Muscle of leg (tissue), 11 donors: ENCODE data around the gene IFNGR1. TPM values are rescaled to one million over a fixed set of nuclear protein-coding genes. Genes with fewer than 3 reads are reported as not detected.

Experiments used
- DNase-seq: peaks from one replicate; pipeline ENCODE4 v3.0.0; 2013
- H3K27ac ChIP-seq: one replicate; pipeline ENCODE4 v1.5.1; 2013; ENCODE audit warnings: mild to moderate bottlenecking, low read length, control low read depth
- H3K27me3 ChIP-seq: one replicate; pipeline ENCODE4 v1.6.1; 2013; ENCODE audit warnings: low read length; ENCODE audit not compliant: control insufficient read depth, insufficient read depth
- H3K36me3 ChIP-seq: one replicate; pipeline ENCODE4 v1.6.1; 2013; ENCODE audit warnings: low read length; ENCODE audit not compliant: control insufficient read depth, insufficient read depth
- H3K4me1 ChIP-seq: one replicate; pipeline ENCODE4 v1.6.1; 2013; ENCODE audit warnings: low read length; ENCODE audit not compliant: control insufficient read depth, insufficient read depth
- H3K4me3 ChIP-seq: one replicate; pipeline ENCODE4 v1.5.1; 2013; ENCODE audit warnings: low read length, control low read depth
- H3K9me3 ChIP-seq: replicated peaks from 2 replicates; pipeline ENCODE4 v1.6.1; 2013; ENCODE audit warnings: low read depth, low read length; ENCODE audit not compliant: control insufficient read depth
- WGBS: methylation state at CpG from one replicate; pipeline ENCODE4 v1.1.5; 2013; ENCODE audit warnings: missing lambda C conversion rate; ENCODE audit not compliant: insufficient coverage; 5-methylcytosine and 5-hydroxymethylcytosine counted together
- polyA plus RNA-seq, 8 donors: library from polyadenylated mRNA; unstranded; fragments of 120-200 nt; gene quantifications; one replicate each; pipeline versions ENCODE4 v1.2.1 to v1.2.3, GENCODE V29; 2013; ENCODE audit warnings: inconsistent platforms in 1 of 8, low replicate concordance in 1 of 8; ENCODE audit not compliant: insufficient read length in 8 of 8, insufficient read depth in 1 of 8
- total RNA-seq: library from RNA; stranded (reverse); fragments of 120-200 nt; gene quantifications from one replicate; pipeline ENCODE4 v1.2.4, GENCODE V29; 2013

IFNGR1 gene
- total and polyA plus RNA-seq, 9 donors, result 41.8 to 55.2 (median 46.3) TPM

DNA sequence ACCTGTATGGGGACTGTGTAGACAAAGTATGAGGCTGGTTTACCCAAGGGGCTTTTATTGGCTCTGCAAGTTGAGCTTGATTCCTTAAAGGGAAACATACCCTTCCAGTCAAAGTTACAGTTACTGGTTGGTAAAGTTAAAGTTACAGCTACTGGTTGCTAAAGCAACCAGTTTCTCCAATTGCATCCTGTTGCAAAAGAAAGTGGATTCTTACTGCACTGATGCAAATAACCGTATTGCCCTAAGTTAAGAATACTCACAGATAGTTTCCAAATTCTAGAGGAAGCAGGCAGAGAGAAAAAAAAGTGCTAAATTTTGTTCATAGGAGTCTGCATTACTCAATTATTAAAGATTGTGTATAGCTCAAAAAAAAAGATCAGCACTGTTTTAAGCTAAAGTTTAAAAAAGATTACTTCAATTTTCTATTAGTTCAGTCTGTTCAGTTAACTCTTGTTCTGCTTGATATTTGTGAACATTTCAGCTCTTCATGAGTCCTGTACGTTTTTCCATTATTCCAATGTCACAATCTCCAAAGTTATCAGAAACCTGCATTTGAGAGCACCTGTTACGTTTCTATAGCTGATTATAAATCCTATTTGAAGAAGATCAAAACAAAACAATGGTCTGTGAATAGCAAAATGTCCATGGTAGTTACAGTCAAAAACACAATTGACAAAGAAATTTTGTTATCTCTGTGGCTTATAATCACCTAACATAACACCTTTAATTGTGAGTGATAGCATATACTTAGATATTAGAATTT is 37.1 kb downstream of the IFNGR1 start:
- Histone ChIP-seq H3K4me1 (no peaks in the 10 kb centered on the region), H3K9me3 (peaks cover 49% of the 10 kb centered on the region), H3K4me3 (no peak overlapping the region), H3K27me3 (no peaks in the 10 kb centered on the region), H3K36me3 (no peaks in the 10 kb centered on the region), H3K27ac (no peak overlapping the region)
- no CpG with 5 or more reads among the region's 3 CpGs for WGBS
- no peak for DNase-seq

DNA sequence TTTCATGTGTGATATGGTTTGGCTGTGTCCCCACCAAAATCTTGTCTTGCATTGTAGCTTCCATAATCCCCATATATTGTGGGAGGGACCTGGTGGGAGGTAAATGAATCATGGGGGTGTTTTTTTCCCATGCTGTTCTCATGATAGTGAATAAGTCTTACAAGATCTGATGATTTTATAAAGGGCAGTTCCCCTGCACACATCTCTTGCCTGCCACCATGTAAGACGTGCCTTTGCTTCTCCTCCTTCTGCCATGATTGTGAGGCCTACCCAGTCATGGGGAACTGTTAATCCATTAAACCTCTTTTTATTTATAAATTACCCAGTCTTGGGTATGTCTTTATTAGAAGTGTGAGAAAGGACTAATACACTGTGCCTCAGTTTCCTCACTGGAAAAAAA is 41.6 kb downstream of the IFNGR1 start:
- no peaks in the 10 kb centered on the region for H3K36me3 ChIP-seq
- H3K27me3 ChIP-seq, result no peaks in the 10 kb centered on the region
- H3K4me1 ChIP-seq, result no peaks in the 10 kb centered on the region
- no peak overlapping the region for H3K4me3 ChIP-seq
- H3K9me3 ChIP-seq, result peaks cover 21% of the 10 kb centered on the region
- no CpG with 5 or more reads among the region's 1 CpG for WGBS
- no peak overlapping the region for H3K27ac ChIP-seq
- DNase-seq, result no peak

DNA sequence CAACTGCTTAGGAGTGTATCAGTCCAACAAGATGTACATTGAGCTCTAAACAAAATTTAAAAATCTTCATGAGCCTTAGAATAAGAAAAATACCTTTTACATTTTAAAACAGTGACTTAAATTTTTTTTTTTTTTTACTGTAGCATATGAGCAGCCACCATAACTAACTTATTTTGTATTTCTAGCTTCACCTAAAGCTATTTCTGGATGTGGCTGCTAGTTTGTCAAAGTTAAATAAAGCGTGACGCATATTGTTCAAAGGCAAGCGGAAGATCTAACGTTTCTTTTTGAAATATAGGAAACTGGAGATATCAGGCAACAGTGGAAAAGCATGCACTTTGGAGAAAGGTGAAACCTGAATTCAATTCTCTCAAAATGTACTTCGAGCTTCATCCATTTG is 42.5 kb downstream of the IFNGR1 start:
- H3K27ac ChIP-seq, result no peak overlapping the region
- H3K4me1 ChIP-seq, result no peaks in the 10 kb centered on the region
- WGBS, result 78% methylated on average over 3 of the region's 5 CpGs
- no peak for DNase-seq
- no peaks in the 10 kb centered on the region for H3K36me3 ChIP-seq
- no peaks in the 10 kb centered on the region for H3K27me3 ChIP-seq
- peaks cover 17% of the 10 kb centered on the region for H3K9me3 ChIP-seq
- no peak overlapping the region for H3K4me3 ChIP-seq

DNA sequence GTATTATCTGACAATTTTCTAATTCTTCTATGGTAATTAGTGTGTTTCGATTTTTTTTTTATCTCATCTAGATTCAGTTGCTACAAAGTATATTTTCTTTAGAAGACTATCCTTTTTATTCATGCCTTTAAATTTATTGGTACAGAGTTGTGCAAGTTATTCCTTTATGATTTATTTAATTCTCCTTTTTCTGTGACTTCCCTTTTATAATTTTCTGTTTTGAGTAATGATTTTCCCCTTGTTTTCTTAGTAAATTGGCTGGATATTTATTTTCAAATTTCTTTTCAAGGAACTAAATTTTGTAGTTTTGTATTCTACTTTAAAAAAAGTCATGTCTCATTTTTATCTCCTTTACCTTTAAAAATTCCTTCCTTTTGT is 43.3 kb downstream of the IFNGR1 start:
- no CpG with 5 or more reads among the region's 1 CpG for WGBS
- DNase-seq, result no peak
- peaks cover 13% of the 10 kb centered on the region for H3K9me3 ChIP-seq
- H3K36me3 ChIP-seq, result no peaks in the 10 kb centered on the region
- no peaks in the 10 kb centered on the region for H3K4me1 ChIP-seq
- H3K4me3 ChIP-seq, result no peak overlapping the region
- no peak overlapping the region for H3K27ac ChIP-seq
- H3K27me3 ChIP-seq, result no peaks in the 10 kb centered on the region

- WGBS, result 70% methylated on average over 2 of the region's 4 CpGs
- Histone ChIP-seq H3K27ac (no peak overlapping the region), H3K4me3 (no peak overlapping the region)
Measured at GRCh38 chr6:137175157-137175867, 43.9 kb downstream of the IFNGR1 start.

DNA sequence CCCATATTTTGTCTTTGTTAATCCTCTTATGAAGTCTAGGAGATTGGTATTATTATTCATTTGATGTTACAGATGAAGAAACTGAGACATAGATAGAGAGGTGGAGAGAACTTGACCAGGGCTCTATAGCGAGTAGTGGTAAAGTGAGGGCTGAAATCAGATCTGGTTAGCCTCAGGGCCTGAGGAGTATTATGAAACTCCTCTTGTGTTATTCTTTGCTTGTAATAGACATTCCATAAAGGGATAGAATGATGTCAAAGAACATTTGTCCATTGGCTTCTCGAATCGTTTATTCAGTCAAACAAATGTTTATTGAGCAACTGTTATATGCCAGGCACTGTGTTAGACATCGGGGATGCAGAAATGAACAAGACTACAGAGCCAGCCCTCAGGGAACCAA is 45.7 kb downstream of the IFNGR1 start, which contains the start of gene IL22RA2:
TSS of gene IL22RA2 (minus strand) at position 144 of the 400 bp plus-strand sequence. CDS start 11,895 bp downstream, outside the sequence.
- H3K36me3 ChIP-seq, result no peaks in the 10 kb centered on the region
- H3K9me3 ChIP-seq, result no peaks in the 10 kb centered on the region
- no peaks in the 10 kb centered on the region for H3K27me3 ChIP-seq
- H3K4me1 ChIP-seq, result no peaks in the 10 kb centered on the region
- no peak within 1 kb of the TSS for H3K4me3 ChIP-seq
- 100% methylated on average over 3 of the region's 4 CpGs for WGBS
- H3K27ac ChIP-seq, result no peak within 1 kb of the TSS
- no peak for DNase-seq

More at GRCh38 chr6:137175157-137175867, 43.9 kb downstream of the IFNGR1 start:
- Histone ChIP-seq H3K36me3 (no peaks in the 10 kb centered on the region), H3K4me1 (no peaks in the 10 kb centered on the region), H3K27me3 (no peaks in the 10 kb centered on the region), H3K9me3 (peaks cover 8% of the 10 kb centered on the region)
- DNase-seq, result no peak

DNA sequence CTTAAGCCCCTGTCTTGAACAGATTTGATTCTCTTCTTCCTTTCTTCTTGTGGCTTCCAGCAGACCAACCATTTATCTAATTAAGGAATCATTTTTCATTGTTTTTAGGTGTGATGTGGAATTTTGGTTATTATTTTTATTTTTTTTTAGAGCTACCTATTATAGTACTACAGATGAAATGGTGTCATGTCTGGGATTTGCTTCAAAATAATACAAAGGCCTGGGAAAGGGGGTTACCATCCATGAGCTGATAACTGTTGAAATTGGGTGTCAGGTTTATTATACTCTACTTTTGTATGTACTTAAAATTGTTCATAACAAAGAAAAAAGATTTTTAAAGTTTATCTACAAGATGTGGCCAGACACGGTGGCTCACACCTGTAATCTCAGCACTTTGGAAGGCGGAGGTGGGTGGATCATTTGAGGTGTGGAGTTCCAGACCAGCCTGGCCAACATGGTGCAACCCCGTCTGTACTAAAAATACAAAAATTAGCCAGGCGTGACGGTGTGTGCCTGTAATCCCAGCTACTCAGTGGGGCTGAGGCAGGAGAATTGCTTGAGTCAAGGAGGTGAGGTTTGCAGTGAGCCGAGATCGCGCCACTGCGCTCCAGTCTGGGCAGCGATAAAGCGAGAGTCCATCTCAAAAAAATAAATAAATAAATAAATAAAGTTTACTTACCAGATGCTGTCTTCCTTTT is 46.3 kb downstream of the IFNGR1 start:
- Histone ChIP-seq H3K9me3 (no peaks in the 10 kb centered on the region), H3K4me1 (no peaks in the 10 kb centered on the region), H3K27me3 (no peaks in the 10 kb centered on the region), H3K36me3 (no peaks in the 10 kb centered on the region), H3K27ac (no peak overlapping the region), H3K4me3 (no peak overlapping the region)
- 93% methylated on average over 2 of the region's 11 CpGs for WGBS
- DNase-seq, result no peak

DNA sequence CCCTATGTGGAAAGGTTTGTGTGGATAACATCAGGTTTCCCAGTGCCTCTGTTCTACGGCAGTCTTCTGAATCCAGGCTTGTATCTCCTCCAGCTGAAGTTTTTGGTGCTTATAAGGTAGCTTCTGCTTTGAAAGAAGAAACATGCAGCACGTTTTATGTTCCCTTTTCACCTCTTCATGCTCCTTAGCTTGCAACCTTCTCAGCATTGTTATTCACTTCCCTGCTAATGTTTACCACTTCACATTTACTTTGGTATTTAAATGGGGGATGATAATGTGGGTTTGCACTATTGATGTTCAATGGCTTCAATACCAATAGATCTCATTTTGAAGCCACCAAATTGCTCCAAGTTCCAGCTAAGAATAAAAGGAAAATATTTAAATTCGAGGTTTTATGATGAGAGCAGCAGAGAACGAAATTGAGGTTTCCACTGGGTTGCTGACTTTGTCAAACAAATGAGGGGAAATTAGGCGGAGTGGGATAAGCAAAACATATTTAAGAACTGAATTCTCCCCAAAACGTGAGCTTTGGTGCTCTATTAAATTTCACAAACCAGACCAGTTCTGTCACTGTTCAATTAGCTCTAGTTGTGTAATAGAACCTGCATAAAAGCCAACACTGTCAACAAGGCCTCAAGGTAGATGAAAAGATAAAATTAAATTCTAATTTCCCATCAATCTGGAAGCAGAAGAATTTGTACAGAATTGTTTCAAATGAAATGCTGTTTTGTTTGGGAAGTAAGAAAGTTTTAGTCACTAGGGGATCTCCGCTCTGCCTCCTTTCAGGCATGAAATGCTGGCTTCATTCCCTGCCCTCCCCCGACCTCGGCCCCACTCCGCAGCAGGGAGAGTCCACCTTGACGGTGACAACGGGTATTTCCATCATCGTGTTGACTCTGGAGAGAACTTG is 47.1 kb downstream of the IFNGR1 start:
- Histone ChIP-seq H3K27ac (no peak overlapping the region), H3K4me3 (no peak overlapping the region), H3K4me1 (no peaks in the 10 kb centered on the region), H3K27me3 (no peaks in the 10 kb centered on the region), H3K36me3 (no peaks in the 10 kb centered on the region), H3K9me3 (no peaks in the 10 kb centered on the region)
- DNase-seq, result no peak
- WGBS, result 63% methylated on average over 5 of the region's 13 CpGs

DNA sequence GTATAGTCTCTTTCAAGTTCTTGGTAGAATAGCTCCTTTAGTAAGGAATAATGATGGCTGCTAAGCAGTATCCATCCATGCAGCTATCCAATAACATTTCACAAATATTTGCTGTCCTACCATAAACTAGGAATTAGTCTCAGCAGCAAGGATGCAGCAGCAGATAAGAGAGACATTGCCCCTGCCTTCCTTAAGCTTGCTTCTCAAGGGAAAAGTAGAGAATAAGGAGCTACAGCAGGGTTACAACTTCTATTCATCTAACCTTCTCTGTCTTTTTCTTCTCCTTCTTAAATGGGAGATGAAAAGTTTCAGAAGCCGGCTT is 48.2 kb downstream of the IFNGR1 start:
- Histone ChIP-seq H3K27ac (no peak overlapping the region), H3K27me3 (no peaks in the 10 kb centered on the region), H3K36me3 (no peaks in the 10 kb centered on the region), H3K4me1 (no peaks in the 10 kb centered on the region), H3K4me3 (no peak overlapping the region), H3K9me3 (peaks cover 4% of the 10 kb centered on the region)
- WGBS, result no CpG with 5 or more reads among the region's 1 CpG
- DNase-seq, result no peak
